Smooth muscle cell (in vitro differentiated cells): ENCODE results near the gene TTLL8. TPM values are rescaled to one million over a fixed set of nuclear protein-coding genes. Genes with fewer than 3 reads are reported as not detected.

ENCODE experiments used
- DNase-seq: peaks from one replicate; lab custom pipeline; 2025; ENCODE audit not compliant: unreplicated experiment; lab: John Stamatoyannopoulos, UW
- H2AFZ ChIP-seq: fragments of 200-600 bp; sonication (generic); 2 replicates; pipeline ENCODE4 v1.6.0; 2016; ENCODE audit warnings: antibody characterized with exemption, low read depth, mild to moderate bottlenecking
- H3F3A ChIP-seq: fragments of 200-600 bp; sonication (generic); 2 replicates; pipeline ENCODE4 v1.6.0; 2017; ENCODE audit warnings: antibody characterized with exemption, low read depth
- H3K27ac ChIP-seq: fragments of 200-600 bp; sonication (generic); 2 replicates; pipeline ENCODE4 v1.5.1; 2016; ENCODE audit warnings: low read depth, mild to moderate bottlenecking
- H3K27me3 ChIP-seq: fragments of 200-600 bp; sonication (generic); 2 replicates; pipeline ENCODE4 v1.6.1; 2016; ENCODE audit warnings: low read depth, mild to moderate bottlenecking
- H3K36me3 ChIP-seq: fragments of 200-600 bp; sonication (generic); 2 replicates; pipeline ENCODE4 v1.5.1; 2016; ENCODE audit warnings: low read depth
- H3K4me1 ChIP-seq: fragments of 200-600 bp; sonication (generic); 2 replicates; pipeline ENCODE4 v1.5.1; 2016; ENCODE audit warnings: low read depth
- H3K4me2 ChIP-seq: fragments of 200-600 bp; sonication (generic); 2 replicates; pipeline ENCODE4 v1.6.0; 2016; ENCODE audit warnings: mild to moderate bottlenecking
- H3K4me3 ChIP-seq: fragments of 200-600 bp; sonication (generic); 2 replicates; pipeline ENCODE4 v1.5.1; 2016; ENCODE audit warnings: mild to moderate bottlenecking
- H3K79me2 ChIP-seq: fragments of 200-600 bp; sonication (generic); 2 replicates; pipeline ENCODE4 v1.6.0; 2016; ENCODE audit warnings: low read depth, mild to moderate bottlenecking
- H3K9ac ChIP-seq: fragments of 200-600 bp; sonication (generic); 2 replicates; pipeline ENCODE4 v1.6.0; 2016; ENCODE audit warnings: low read depth
- H3K9me3 ChIP-seq: fragments of 200-600 bp; sonication (generic); replicated peaks from 2 replicates; pipeline ENCODE4 v1.5.1; 2016; ENCODE audit warnings: low read depth
- H4K20me1 ChIP-seq: fragments of 200-600 bp; sonication (generic); 2 replicates; pipeline ENCODE4 v1.6.0; 2016; ENCODE audit warnings: low read depth
- CTCF ChIP-seq: fragments of 200-600 bp; sonication (generic); IDR thresholded peaks from 2 replicates; pipeline ENCODE4 v1.5.1; 2017; ENCODE audit warnings: borderline replicate concordance, mild to moderate bottlenecking, antibody characterized with exemption; ENCODE audit not compliant: insufficient read depth, poor library complexity, severe bottlenecking
- WGBS: methylation state at CpG from one replicate; pipeline ENCODE4 v1.1.7; 2016; ENCODE audit warnings: low lambda C conversion rate; 5-methylcytosine and 5-hydroxymethylcytosine counted together
- polyA plus RNA-seq: library from polyadenylated mRNA; unstranded; fragments of >200 nt; fragmentation: Nextera tagmentation; extraction: Ambion mirVana; gene quantifications from 2 replicates; pipeline ENCODE4 v1.2.1, GENCODE V29; 2016
- total RNA-seq: library from RNA; depleted of rRNA; stranded (reverse); fragments of >200 nt; gene quantifications from 2 replicates; pipeline ENCODE4 v1.2.3, GENCODE V29; 2014

Gene TTLL8
- total and polyA plus RNA-seq, 2 experiments from 2014 or later = 0.10 TPM; not detected in 1

- H3K36me3 ChIP-seq = no peaks in the 10 kb centered on the region
- no peak overlapping the region for H3K9ac ChIP-seq
- H3K4me1 ChIP-seq = peaks cover 5% of the 10 kb centered on the region
- H4K20me1 ChIP-seq = no peaks in the 10 kb centered on the region
- TF ChIP-seq CTCF = no peak
- no peaks in the 10 kb centered on the region for H3K79me2 ChIP-seq
- 94% methylated on average over 18 of the region's 18 CpGs for WGBS
- DNase-seq = no peak
- H3K27ac ChIP-seq = no peak overlapping the region
- no peak overlapping the region for H3K4me3 ChIP-seq
- peaks cover 4% of the 10 kb centered on the region for H3K27me3 ChIP-seq
- H3K4me2 ChIP-seq = no peak overlapping the region
- no peaks in the 10 kb centered on the region for H3F3A ChIP-seq
- H2AFZ ChIP-seq = no peak overlapping the region
- no peaks in the 10 kb centered on the region for H3K9me3 ChIP-seq
Observed at GRCh38 chr22:50053861-50054260, 4.2 kb downstream of the TTLL8 start.

GRCh38 chr22:50051930-50052329 lies 6.2 kb downstream of the TTLL8 start:
- Histone ChIP-seq H2AFZ (no peak overlapping the region), H4K20me1 (no peaks in the 10 kb centered on the region), H3K27me3 (no peaks in the 10 kb centered on the region), H3F3A (no peaks in the 10 kb centered on the region), H3K9ac (no peak overlapping the region), H3K4me1 (no peaks in the 10 kb centered on the region), H3K79me2 (no peaks in the 10 kb centered on the region), H3K36me3 (no peaks in the 10 kb centered on the region), H3K4me2 (no peak overlapping the region), H3K27ac (no peak overlapping the region), H3K4me3 (no peak overlapping the region), H3K9me3 (no peaks in the 10 kb centered on the region)
- TF ChIP-seq CTCF = no peak
- no peak for DNase-seq
- 81% methylated on average over 18 of the region's 18 CpGs for WGBS

- TF ChIP-seq CTCF = no peak
- no peaks in the 10 kb centered on the region for H4K20me1 ChIP-seq
- no peak overlapping the region for H3K9ac ChIP-seq
- H3K27me3 ChIP-seq = no peaks in the 10 kb centered on the region
- no peak overlapping the region for H3K4me2 ChIP-seq
- H2AFZ ChIP-seq = no peak overlapping the region
- H3K9me3 ChIP-seq = no peaks in the 10 kb centered on the region
- no peaks in the 10 kb centered on the region for H3F3A ChIP-seq
- no peak overlapping the region for H3K27ac ChIP-seq
- WGBS = 96% methylated on average over 29 of the region's 36 CpGs
- no peaks in the 10 kb centered on the region for H3K79me2 ChIP-seq
- H3K36me3 ChIP-seq = no peaks in the 10 kb centered on the region
- H3K4me1 ChIP-seq = no peaks in the 10 kb centered on the region
- DNase-seq = no peak
- H3K4me3 ChIP-seq = no peak overlapping the region
Observed at GRCh38 chr22:50049299-50050195, 8.6 kb downstream of the TTLL8 start.

- no peak overlapping the region for H3K4me3 ChIP-seq
- H3K27me3 ChIP-seq = no peaks in the 10 kb centered on the region
- DNase-seq = no peak
- no peaks in the 10 kb centered on the region for H3K79me2 ChIP-seq
- no peaks in the 10 kb centered on the region for H3K9me3 ChIP-seq
- no peaks in the 10 kb centered on the region for H4K20me1 ChIP-seq
- H3K4me2 ChIP-seq = no peak overlapping the region
- no peak overlapping the region for H3K9ac ChIP-seq
- WGBS = 94% methylated on average over 14 of the region's 17 CpGs
- no peaks in the 10 kb centered on the region for H3K4me1 ChIP-seq
- H3K36me3 ChIP-seq = no peaks in the 10 kb centered on the region
- H3K27ac ChIP-seq = no peak overlapping the region
- no peak overlapping the region for H2AFZ ChIP-seq
- TF ChIP-seq CTCF = no peak
- H3F3A ChIP-seq = no peaks in the 10 kb centered on the region
Observed at GRCh38 chr22:50048836-50049235, 9.3 kb downstream of the TTLL8 start.
